ENCODE results near the gene PTPRD.

PTPRD gene

DNA sequence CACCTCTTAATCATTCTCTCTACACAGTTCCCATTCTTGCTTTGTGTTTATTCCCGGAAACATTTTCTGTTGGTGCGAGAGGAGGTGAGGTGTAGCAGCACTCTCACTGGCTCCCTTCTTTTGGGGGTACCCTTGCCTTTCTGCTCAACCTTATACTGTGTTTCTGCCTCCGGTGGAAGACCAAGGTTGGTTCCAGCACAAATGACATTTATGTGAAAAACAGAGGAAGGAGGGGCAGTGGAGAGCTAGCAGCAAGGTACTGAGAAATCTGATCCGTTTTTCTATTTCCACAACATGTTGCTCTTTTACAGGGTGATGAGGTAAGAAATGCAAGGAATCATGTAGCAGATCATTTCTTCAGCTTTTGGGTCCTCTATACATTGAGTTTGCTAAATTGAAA, 2165.2 kb downstream of the PTPRD start:
- DNase-seq, result no peak

DNA sequence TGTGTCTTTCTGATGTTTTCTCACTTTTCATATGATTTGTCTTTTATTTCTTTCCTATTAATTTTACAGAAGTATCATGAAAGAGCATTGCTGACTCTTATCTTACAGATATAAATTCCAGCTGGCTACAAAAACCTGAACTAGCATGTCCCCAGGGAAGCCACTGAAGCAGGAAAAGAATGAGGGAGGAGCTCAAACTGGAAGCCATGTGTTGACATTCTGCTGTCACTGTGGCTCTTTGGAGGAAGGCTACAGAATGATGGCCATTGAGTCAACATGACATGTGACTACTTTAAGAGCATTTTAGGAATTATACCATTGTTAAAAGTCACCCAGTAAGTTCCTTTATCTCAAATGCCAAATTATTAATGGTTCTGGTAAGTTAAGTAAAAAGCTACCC, 2174.9 kb downstream of the PTPRD start:
- no peak for DNase-seq

DNA sequence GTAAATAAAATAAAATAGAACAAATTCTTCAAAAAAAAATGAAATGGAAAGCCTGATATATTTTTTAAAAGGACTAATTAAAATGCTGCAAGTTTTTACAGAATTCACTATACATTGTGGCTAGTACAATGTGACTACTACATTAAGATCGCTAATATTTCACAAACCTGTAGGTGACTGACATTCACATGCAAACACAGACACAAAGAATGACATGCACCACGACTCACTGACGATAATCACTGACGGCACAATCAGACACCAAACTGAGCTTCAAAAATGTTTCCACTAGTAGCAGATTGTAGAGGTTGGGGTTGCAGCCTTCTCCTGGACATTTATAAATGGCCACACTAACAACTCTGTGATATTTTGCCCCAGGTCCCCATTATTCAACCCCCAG, 2175.5 kb downstream of the PTPRD start:
- no peak for DNase-seq

DNA sequence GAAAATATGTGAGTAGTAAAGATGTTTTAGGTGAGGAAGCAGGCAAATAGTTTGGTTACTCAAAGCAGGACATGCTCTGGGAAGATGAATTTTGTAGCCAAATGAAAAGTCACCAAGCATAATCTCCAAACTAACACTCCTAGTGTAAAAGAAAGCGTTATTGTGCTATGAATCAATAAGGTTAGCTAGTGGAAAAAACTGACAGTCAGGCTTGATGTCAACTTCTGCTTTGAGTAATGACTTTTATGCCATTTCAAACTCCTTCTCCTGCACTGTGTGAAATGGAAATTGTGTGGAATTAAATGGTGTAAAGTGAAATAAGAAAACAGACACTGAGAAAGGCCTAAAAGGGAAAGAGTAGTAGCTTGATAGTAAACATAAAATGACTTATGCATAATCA, 2176.0 kb downstream of the PTPRD start:
- no peak for DNase-seq

DNA sequence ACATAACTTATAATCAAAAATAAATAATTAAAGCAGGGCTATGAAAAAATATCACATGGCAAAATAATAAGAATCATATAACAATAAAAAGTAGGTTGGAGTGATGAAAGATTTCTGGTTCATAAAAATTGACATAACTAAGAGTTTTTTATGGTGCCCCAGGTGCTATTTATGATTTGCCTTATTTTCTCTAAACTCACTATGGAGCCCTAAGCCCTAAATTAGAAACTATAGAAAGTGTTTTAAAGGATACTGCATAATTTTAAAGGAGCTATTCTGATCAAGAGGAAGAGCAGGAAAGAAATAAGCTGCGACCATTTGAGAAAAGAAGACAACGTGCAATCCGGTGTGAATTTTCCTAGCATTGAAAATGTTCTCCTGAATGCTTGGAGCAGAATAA, 2178.2 kb downstream of the PTPRD start:
- DNase-seq, result no peak

DNA sequence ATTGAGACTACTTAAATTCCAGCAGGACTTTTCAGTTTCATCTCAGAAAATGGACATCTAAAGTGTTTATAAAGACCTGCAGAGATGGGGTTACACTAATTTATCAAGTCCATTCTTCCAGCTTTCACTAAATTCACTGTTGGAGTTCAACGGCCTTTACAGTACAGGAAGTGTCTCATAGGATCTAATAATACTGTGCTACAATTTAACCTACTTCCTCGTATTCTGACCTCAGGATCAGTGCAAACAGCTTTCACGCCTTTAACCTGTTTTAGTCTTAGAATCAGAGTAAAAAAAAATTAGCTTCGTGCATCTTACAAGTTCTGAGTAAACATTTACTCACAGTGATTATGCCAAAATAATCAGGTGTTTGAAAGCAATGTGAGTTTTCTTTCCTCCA, 2180.6 kb downstream of the PTPRD start:
- no peak for DNase-seq

DNA sequence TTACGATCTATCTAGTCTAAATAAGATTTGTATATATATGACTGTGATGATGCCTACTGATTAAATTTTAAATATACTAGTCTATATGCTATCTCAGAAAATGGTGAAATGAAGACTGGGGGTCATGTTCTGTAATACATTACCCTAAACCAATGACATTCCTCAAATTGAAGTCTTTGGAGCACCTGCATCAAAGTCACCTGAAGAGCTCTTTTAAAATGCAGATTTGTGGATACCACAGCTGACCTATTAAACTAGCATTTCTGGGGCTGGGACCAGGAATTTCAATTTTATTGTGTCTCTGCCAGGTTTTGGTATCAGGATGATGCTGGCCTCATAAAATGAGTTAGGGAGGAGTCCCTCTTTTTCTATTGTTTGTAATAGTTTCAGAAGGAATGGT, 2181.3 kb downstream of the PTPRD start:
- DNase-seq, result no peak

DNA sequence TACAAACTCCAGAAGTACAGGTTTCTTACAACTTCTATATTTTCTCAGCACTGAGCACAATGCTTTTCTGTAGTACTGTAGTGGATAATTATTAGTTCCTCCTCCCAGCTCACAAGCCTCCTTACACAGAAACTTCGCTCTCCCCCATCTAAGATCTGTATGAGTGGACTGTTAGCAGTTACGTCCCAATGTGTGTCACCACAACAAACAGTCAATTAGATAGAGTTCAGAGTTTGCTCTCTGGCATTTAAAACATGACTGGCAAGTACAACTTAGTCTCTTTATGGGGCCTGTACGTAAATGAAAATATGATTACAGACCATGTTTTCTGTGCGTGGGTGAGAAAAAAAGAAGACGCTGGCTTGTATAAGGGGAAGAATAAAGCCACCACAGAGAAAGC, 2181.9 kb downstream of the PTPRD start:
- DNase-seq, result no peak

DNA sequence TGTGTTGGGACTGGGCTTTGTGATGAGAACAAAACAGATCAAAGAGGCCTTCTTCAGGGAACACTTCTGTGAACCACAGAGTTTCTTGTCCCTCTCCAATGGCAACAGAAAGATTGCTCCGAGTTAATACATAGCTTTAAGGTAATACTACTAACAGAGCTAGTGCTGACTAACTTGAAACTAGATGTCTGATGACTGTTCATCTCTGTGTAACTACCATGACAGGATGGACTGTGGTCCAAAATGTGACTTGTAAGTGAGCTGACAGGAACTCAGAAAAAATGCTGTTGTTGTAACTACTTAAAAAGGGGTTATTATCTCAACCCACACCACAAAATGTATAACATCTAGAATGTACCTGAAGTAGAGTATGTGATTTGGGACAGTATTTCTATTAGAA, 2183.0 kb downstream of the PTPRD start:
- DNase-seq, result no peak

DNA sequence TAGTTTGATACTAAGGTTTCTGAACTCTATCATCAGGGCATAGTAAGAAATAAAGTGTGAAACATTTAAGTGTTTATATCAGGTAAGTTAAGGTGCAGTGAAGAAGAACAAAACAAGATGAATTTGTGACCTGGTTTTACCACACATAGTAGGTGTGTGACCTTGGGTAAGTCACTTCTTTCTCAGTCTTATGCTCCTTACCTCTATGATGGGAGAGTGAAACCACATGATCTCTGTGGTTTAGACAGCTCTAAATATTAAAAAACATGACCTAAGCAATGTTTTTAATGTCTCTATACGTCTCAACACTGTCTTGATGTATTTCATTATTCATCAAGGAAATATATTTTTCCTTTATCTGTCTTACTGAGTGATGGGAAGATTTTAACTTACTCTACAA, 2183.6 kb downstream of the PTPRD start:
- DNase-seq, result no peak

DNA sequence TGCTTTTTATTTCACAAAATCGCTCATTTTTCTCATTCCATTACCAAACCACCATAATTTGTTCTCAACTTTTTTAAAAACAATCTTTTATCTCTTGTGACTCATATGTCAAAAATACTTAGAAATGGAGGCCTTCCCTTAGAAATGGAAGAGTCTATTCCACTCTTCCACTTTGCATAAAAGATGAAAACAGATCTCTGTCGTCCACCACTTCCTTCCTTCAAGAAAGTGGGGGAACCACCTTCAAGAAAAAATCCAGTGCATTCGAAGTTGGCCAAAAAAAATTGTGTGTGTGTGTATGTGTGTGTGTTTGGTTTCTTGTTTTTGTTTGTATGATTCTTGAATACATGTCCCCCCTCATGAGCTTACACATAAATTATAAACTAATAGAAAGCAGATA, 2184.4 kb downstream of the PTPRD start:
- DNase-seq, result no peak

DNA sequence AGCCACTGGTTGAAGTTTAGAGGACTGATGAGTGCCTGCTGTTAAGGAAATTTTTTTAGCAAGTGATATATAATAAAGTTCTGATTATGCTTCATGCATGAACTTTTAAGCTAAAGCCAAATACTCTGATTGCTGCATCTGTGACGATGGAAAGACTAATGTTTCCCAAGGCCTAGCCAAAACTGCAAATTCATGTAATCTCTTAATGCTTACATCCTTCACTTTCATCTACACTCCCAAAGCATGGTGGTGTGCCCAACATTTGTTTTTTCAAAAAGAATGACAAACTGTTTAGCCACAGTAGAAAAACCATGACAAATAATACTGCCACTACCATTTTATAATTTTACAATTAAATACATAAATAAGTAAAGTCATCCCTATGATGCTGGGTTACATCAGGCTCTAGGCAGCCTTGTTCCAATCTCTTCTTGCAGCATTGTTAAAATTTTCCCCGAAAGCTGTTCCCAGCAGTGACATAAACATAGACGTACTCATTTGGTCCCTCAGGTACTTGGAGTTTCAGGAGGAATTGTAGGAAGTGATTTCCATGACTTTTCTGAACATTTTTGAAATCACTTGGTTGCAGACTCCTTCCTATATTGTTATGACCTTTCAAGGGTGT, 2187.9 kb downstream of the PTPRD start:
- DNase-seq, result no peak

DNA sequence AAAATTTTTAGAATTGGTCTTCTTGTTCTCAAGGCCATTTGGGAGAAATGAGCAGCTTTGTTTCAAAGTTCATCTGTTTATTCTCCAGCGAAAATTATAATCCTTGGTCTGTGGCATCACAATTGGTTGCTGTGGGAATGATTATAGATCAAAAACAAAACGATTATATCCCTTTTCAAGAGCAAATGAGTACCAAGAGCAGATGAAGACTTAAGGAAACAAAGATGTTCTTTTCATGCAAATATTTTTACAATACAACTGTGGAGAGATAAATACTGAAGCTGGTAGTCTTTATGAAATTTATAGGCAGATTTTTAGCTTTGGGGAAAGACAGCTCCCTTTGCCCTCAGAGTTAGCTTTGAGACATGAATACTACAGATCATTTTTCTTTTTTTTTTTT, 2192.4 kb downstream of the PTPRD start:
- no peak for DNase-seq

DNA sequence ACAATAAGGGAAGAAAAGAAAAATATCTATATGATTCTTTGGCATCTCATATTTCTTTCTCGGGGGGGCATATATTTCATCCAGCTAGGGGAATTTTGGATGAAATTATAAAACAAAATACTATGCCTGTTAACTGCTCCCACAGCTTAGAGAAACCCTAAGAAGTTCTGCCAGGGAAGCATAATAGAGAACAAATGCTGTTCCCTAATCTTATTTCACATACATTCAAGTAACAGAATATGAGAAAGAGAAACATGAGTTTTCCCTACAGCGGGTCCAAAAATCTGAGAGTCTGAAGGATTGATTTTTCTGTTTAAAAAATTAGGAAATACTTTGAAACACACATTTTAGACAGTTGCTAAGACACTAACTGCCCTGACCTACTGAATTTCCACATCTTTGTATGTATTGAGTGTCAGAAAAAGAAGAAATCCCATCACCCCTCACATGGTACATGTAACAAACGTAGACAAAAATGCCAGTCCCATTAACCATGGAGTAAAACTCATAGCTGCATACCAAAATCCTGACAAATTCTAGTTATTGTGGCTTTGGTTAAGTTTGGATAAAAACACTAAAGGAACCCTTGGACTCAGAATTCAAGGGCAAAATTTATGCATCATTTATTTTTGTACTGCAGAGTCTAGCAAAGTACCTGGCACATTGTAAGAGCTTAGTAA, 2193.1 kb downstream of the PTPRD start:
- DNase-seq, result no peak

DNA sequence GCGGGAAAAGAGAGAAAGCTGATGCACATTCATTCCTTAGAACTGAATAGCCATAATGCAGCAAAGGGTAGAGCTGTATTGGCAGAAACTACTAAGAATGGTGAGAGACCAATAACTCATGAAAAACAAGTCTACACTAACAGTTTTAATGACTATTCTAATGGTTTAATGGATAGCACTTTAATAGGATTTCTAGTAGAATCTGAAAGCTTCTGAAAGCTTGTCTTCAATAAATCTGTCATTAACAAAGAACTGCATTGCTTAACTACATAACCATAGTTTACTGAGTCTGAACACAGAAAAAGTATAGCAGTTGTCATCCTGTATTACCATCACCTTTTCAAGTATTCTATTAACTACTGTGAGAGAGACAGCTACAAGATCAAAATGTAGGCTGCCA, 2195.5 kb downstream of the PTPRD start:
- DNase-seq, result no peak

DNA sequence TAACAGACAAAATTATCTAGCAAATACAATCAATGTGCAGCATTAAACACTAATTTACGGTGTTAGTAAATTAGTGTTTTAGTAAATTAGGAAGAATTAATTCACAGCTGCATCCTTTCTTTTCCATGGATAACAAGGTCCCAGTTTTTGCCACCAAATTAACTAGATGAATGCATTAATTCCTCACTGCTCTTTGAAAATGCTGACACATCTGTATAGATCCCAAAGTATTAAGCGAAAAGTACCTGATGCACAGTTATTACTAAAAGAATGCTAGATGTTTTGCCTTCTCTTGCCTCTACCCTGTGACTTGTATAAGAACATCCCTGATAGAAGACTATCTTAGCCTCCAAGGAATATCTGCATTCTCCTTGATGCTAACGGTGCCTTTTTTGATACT, 2200.5 kb downstream of the PTPRD start:
- DNase-seq, result no peak

DNA sequence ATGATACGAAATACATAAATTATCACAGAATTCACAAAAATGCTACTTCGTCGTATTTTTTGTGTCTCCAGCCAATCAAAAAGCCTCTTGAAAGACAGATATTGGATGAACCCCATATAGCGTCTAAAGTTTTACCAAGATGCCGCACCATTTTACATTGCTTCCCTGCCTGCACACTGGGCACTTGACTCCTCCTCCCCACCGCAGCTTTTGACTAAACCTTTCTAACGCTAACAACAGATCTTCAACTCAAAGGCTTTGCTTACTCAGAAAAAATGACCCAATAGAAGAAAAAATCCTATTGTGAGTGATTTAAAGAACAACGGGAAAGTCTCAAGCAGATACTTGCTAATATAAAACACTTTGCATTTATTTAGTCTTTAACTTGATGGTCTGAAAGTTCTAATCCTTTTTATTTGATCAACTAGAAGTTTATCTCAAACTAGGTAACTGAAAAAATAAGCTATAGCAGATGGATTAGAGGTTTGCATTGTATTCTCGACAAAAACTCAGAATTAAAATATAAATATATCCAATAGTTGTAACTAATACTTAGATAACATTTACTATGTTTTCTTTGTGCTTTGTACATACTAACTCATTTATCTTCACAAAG, 2204.1 kb downstream of the PTPRD start:
- no peak for DNase-seq

DNA sequence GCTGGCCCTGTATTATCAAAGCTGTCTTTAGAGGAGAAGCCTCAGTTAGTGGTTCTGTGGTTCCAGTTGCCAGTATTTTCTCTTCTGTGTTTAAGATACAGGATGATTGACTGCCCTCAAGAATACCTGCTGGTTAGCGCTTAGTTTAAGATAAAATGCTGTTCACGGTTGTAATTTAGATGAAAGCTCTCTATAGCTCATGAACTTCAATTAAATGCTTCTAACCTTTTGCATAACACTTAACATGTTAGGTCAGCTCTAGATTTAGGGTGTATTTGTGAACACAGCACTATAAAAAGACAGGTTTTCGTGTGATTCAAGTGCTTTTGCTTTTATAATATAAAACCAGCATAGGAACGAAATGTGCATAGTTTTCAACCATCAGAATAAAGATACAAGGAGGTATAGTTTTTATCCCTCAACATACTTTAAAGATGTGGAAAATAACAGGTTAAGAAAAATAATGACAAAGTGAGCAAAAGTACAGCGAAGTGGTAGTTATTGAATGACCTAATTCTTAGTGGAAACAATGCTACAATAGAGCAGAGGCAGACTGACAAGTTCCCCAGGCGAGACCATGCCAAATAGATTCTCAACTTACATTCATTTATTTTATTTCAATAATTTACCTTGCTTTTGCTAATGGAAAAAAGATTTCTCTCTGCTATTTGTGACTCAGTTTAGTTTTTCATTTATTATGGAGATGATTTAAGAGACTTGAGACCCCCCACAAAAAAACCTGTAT, 2210.7 kb downstream of the PTPRD start:
- DNase-seq, result no peak

DNA sequence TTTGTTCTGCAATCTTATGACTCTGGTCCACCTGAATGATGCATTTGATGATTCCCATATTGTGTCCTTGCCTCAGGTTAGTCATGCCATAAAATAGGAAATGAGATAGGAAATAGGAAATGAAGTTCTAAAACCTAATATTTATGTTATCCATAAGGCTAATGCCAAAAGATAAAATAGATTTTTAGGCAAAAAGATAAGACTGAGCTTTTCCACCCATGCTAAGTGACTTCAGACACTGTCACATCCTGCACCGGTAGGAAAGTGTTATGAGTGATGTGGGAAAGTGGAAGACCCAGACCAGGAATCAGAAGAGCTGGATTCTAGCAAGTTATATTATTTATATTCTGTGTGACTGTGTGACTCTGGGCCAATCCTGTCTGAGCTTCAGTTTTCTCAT, 2212.4 kb downstream of the PTPRD start:
- no peak for DNase-seq

DNA sequence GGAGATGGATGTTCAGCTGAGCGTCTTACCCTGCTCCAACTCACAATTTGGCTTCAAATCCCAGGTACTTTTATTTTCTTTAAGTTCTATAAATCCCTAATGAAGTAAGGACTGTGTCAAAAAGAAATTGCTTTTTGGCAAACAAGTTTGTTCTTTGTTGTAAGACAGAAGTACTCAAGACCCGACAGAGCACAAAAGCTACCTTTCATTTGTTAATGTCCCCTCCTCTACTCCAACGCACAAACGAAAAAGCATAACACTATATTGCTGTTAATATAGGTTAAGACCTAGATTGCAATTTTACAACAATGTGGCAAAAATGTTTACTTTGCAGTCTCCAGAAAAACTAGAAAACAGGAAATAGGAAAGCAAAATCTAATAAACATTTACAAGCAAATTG, 2217.8 kb downstream of the PTPRD start:
- no peak for DNase-seq

DNA sequence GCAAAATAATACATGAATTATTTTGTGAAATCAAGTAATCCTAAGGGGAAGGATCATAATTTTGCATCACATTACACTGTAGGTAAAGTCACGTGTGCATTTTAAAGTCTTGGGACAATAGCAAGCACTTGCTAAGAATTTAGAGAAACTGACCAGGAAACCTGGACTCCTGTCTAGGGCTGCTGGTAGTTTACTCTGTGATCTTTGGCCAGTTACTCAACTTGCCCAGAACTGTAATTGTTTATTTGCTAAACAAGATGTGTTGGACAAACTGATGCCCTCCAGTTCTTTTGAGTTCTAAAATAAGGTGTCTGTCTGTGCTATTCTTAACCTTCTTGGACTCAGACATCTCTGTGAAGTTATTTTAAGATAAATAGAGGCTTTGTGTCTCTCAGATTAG, 2218.5 kb downstream of the PTPRD start:
- DNase-seq, result no peak

DNA sequence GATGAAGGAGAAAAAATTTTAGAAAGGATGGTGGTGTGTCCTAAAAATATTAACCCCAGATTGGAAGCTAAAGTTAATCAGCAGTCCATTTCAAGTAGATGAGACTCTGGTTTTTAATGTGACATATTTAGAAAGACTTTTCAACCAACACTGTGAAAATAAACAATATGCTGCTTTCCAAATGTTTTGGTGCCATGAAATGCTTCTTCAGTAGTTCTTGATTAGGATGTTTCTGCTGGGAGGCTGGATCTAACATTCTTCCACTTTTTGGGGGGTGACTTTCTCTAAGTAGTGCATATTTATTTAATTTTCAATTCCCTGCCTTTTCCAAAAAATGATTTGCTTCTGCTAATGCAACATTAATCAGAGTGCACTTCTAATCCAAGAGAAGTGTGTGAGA, 2219.9 kb downstream of the PTPRD start:
- no peak for DNase-seq

DNA sequence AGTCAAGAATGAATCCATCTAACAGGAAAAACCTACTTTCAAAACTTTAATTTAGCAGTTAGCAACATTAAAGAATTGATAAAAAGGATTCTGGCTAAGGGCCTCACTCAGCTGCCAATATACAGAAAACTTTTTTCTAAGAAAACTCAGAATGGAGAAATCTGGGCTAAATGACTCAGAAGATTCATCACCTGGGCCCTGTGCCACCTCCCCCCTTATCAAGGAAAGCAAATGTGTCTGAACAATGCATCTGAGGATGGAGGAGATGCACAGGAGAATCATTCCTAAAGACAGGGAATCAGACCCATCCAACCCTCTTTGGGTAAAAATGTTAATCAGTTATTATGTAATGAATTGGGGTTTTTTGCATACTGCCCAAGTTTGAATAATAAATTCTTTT, 2221.2 kb downstream of the PTPRD start:
- no peak for DNase-seq

DNA sequence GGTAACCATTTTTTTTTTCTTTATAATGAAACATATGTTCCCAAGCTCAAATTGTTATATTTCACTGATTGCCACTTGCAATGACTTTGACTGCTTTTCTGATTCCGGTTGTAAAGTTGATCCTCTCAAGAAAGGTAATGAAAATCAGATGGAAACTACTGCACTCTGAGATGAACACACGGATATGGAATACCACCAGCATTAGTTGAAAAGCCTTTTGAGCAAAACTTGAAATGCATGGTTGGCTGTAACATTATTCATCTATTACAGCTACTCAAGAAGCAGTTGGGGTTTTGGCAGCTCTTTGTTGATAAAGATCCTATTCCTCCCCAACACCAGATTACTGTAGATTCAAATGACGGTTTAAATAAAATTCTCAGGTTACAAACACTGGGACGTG, 2221.7 kb downstream of the PTPRD start:
- DNase-seq, result no peak
